ENCODE data around the gene SP6.

The SP6 gene

GRCh38 chr17:47873200-47874090 is 22.5 kb upstream of the SP6 start:
- no peak for DNase-seq
- TF ChIP-seq POLR2A (IDR thresholded peaks at IDR 0.05; ENCODE audit: low read length) (no peak), GATA1 (IDR thresholded peaks at IDR 0.05; ENCODE audit: low read depth, low read length) (no peak)

GRCh38 chr17:47872651-47873161 is 21.7 kb upstream of the SP6 start:
- TF ChIP-seq GATA1 (IDR thresholded peaks at IDR 0.05; ENCODE audit: low read depth, low read length) (no peak), POLR2A (IDR thresholded peaks at IDR 0.05; ENCODE audit: low read length) (no peak)
- DNase-seq = no peak

GRCh38 chr17:47872019-47872650 is 21.2 kb upstream of the SP6 start:
- DNase-seq = no peak
- no peak for TF ChIP-seq POLR2A (IDR thresholded peaks at IDR 0.05; ENCODE audit: low read length)
- TF ChIP-seq GATA1 (IDR thresholded peaks at IDR 0.05; ENCODE audit: low read depth, low read length) = no peak

GRCh38 chr17:47871048-47871447 is 20.1 kb upstream of the SP6 start:
- no peak for DNase-seq
- TF ChIP-seq GATA1 (IDR thresholded peaks at IDR 0.05; ENCODE audit: low read depth, low read length) = no peak
- no peak for TF ChIP-seq POLR2A (IDR thresholded peaks at IDR 0.05; ENCODE audit: low read length)

GRCh38 chr17:47870056-47870455 is 19.1 kb upstream of the SP6 start:
- DNase-seq = no peak
- TF ChIP-seq POLR2A (IDR thresholded peaks at IDR 0.05; ENCODE audit: low read length) (no peak), GATA1 (IDR thresholded peaks at IDR 0.05; ENCODE audit: low read depth, low read length) (no peak)

- no peak for DNase-seq
- TF ChIP-seq POLR2A (IDR thresholded peaks at IDR 0.05; ENCODE audit: low read length) (no peak), GATA1 (IDR thresholded peaks at IDR 0.05; ENCODE audit: low read depth, low read length) (no peak)
Measured at GRCh38 chr17:47869114-47869513, 18.2 kb upstream of the SP6 start.

- TF ChIP-seq GATA1 (IDR thresholded peaks at IDR 0.05; ENCODE audit: low read depth, low read length) = no peak
- no peak for TF ChIP-seq POLR2A (IDR thresholded peaks at IDR 0.05; ENCODE audit: low read length)
- peak; percentile 17 to 29 for DNase-seq
Measured at GRCh38 chr17:47867813-47868533, 17.0 kb upstream of the SP6 start.

GRCh38 chr17:47866941-47867340 is 16.0 kb upstream of the SP6 start:
- DNase-seq = peak; percentile 88 to 91
- no peak for TF ChIP-seq POLR2A (IDR thresholded peaks at IDR 0.05; ENCODE audit: low read length)
- no peak for TF ChIP-seq GATA1 (IDR thresholded peaks at IDR 0.05; ENCODE audit: low read depth, low read length)

GRCh38 chr17:47864791-47865216 is 13.8 kb upstream of the SP6 start:
- DNase-seq = no peak

GRCh38 chr17:47862621-47863440 is 11.9 kb upstream of the SP6 start:
- TF ChIP-seq POLR2A (IDR thresholded peaks at IDR 0.05; ENCODE audit: low read length) (no peak), GATA1 (IDR thresholded peaks at IDR 0.05; ENCODE audit: low read depth, low read length) (no peak)
- DNase-seq = peak in 1 of 2 experiments; percentile 40

More at GRCh38 chr17:47864791-47865216, 13.8 kb upstream of the SP6 start:
- TF ChIP-seq GATA1 (IDR thresholded peaks at IDR 0.05; ENCODE audit: low read depth, low read length) = no peak

- DNase-seq = no peak
- TF ChIP-seq GATA1 (IDR thresholded peaks at IDR 0.05; ENCODE audit: low read depth, low read length) (no peak), POLR2A (IDR thresholded peaks at IDR 0.05; ENCODE audit: low read length) (no peak)
Measured at GRCh38 chr17:47860386-47860785, 9.4 kb upstream of the SP6 start.

- no peak for TF ChIP-seq GATA1 (IDR thresholded peaks at IDR 0.05; ENCODE audit: low read depth, low read length)
- TF ChIP-seq POLR2A (IDR thresholded peaks at IDR 0.05; ENCODE audit: low read length) = no peak
- no peak for DNase-seq
Measured at GRCh38 chr17:47857551-47858455, 6.8 kb upstream of the SP6 start.

Measured in erythroblast (primary cell).